NCI-H2029 treated with DMSO at 0.1 percent for 48 hours (cell line): ENCODE results near the gene ABCA9.
"Not testable (repeated sequence)": the region's sequence is repeated elsewhere in the genome, so short reads cannot be mapped to it uniquely, and the experiment has no call there.

ENCODE experiments used
- DNase-seq: peaks from one replicate; lab custom pipeline; 2025; lab: John Stamatoyannopoulos, UW

ABCA9 gene

DNA sequence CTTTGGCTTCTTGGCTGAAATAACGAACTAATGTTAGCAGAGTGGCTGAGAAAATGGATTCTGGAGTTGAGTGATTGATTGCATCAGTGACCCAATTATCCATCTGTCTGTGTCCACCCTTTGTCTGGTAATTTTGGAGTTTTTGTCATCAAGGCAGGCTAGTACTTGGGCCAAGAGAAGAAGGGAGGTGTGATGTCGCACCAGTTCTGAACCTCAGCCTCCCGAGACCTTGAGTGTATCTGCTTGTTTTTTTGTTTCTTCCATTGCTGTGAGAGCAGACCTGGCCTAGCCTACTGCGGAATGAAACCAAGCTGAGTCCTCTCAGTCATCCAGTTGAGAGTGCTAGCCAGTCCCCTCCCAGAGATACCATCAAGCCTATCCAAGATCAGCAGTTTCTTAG, 110.0 kb downstream of the ABCA9 start:
- DNase-seq: no peak

DNA sequence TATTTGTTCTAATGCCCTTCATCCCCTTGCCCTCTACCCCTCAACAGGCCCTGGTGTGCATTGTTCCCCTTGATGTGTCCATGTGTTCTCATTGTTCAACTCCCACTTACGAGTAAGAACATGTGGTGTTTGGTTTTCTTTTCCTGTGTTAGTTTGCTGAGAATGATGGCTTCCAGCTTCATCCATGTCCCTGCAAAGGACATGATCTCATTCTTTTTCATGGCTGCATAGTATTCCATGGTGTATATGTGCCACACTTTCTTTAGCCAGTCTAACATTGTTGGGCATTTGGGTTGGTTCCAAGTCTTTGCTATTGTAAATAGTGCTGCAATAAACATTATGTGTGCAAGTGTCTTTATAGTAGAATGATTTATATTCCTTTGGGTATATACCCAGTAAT, 112.9 kb downstream of the ABCA9 start:
- DNase-seq: not testable (repeated sequence)

GRCh38 chr17:68944435-68945035, 116.2 kb downstream of the ABCA9 start:
- DNase-seq: no peak

GRCh38 chr17:68943812-68944182, 116.9 kb downstream of the ABCA9 start:
- not testable (repeated sequence) for DNase-seq

GRCh38 chr17:68943123-68943811, 117.5 kb downstream of the ABCA9 start:
- DNase-seq: no peak

DNA sequence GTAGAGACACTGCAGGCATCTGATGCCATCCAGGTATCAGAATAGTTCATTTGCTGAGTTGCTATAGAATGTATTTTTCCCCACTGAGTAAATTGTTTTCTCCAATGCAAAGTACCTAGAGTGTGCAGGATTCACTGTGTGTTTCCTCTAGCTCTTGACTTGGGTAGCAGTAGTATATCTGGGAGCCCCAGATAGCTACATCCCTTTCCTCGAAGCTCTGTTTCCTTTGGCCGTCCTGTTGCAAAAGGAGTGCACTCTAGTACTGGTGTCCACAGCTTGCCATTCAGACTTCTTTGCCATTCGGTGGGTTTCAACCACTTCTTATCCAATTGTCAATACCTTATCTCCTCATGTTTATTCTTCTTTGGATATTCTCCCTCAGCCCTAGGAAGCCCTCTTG, 118.3 kb downstream of the ABCA9 start:
- no peak for DNase-seq

DNA sequence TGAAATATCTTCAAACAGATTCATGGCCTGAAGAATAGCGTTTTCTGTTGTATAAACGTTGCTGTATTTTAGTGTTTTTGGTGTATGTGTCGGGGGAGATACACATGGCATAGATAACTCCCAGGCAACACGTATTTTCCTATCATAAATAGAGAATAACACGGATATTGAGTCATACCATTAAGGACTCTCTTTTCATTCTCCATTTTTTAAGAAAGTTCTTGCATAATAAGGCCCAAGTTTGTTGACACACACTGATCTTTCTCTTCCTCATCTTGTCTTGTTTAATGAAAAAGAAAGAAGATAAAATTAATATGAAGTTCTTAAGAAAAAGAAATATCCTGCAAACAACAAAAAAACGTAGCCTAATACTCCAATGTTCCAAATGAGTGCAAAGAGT, 119.0 kb downstream of the ABCA9 start:
- no peak for DNase-seq

DNA sequence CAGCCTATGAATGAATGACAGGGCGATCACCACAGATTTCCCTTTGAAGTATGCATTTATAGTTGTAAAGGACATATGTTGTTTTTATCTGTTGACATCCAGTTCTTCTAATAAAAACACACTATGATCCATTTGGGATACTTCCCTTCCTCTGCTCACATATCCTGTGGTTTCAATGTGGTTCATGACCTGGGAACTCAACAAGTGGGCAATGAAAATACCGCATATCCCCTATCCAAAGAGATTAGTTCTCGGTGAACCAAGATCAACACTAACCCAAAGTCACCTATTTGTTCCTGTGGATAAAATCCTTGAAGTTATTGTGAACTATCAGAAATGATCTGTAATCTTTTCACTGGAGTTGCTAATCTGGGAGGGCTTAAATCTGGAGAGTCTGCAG, 121.5 kb downstream of the ABCA9 start:
- DNase-seq: no peak

DNA sequence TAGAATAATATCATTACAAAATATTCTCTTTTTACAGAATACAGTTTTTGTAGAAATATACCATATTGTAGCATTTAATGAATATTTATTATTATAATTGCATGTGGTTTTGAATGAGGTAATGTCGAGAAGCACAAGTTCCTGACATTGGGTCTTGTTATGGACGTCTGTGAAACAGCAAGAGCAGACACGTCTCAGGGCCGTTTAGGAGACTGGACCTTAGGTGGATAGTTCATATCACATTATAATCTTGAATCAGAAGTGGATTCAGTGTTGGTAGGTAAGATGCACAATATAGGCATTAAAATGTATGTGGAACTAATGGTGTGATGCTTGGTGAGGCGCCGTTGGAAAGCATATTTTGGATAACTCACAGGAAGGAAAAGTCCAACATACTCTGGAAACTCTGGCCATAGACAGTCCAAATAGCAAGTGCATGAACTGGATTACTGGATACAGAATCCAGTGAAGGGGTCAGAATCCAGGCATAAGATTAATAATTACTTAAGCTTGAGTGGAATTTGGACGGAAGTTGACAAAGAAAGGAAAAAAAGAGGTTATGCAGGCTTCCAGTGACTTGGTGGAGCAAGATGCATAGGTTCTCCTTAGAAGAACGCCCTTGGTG, 122.7 kb downstream of the ABCA9 start:
- DNase-seq: no peak

DNA sequence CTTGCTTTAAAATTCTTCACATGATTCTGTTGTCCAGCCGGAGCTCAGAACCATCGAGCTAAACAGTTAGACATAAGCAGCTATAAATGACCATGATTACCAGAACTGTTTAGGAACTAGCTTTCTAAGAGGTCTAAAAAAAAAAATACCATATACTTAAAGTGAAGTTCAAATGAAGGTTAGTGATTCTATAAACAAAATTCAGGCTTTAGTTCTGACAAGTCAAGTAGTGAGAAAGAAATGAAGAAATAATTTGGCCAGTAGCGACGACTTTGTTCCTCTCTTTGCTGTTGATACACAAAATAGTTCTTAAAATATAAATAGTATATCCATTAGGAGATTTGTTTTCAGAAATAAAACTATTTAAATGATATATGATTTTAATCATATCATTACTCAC, 133.2 kb downstream of the ABCA9 start:
- DNase-seq: no peak

GRCh38 chr17:68924793-68925720, 135.7 kb downstream of the ABCA9 start:
- DNase-seq: no peak
